ENCODE data around the gene SLC28A2.

GRCh38 chr15:45251888-45252287, at the start of gene SLC28A2:
- TF ChIP-seq POLR2A (IDR thresholded peaks at IDR 0.05) (no peak), CTCF (IDR thresholded peaks at IDR 0.05) (no peak), POLR2AphosphoS5 (IDR thresholded peaks at IDR 0.05) (no peak)

Data from stomach (tissue), 4 donors.